Measurements from ENCODE around the gene MYBPH.

MYBPH gene

DNA sequence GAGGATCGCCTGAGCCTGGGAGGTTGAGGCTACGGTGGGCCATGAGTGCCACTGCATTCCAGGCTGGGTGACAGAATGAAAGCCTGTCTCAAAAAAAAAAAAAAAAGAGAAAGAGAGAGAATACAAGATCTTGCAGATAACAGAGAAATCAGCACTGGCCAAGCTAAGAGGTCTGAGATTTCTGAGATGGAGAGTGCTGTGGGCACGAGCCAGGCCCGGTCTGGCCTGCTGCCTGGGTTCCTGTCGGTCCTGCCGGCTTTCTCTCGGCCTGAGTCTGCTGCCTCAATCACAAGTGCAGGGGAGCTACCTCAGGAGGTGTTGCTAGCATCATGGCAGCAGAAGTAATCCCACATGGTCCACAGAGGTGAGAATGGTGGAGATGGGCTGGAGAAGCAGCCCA lies 29.1 kb downstream of the MYBPH start:
- no peak for DNase-seq

GRCh38 chr1:203146042-203146369 lies 29.6 kb downstream of the MYBPH start:
- no peak for DNase-seq

GRCh38 chr1:203145321-203146041 lies 30.1 kb downstream of the MYBPH start:
- no peak for DNase-seq

GRCh38 chr1:203144661-203145060 lies 31.0 kb downstream of the MYBPH start:
- no peak for DNase-seq

DNA sequence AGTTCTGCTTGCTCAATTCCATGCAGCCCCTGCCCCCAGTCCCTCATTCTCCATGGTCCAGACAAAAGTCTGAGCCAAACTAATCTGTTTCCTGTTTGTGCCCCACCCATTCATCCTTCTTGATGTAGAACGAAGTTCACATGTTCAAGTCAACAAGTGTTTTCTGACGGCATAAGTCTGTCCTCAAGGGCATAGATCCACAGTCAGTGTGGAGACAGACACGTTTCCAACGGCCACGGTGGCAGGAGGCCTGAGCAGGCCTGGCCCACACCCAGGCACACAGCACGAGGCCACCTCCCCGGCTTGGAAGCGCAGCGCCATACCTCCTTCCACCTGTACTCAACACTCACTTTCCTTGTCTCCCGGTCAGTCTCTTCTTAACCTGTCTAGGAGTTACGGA lies 32.0 kb downstream of the MYBPH start:
- no peak for DNase-seq

GRCh38 chr1:203142684-203143408 lies 32.8 kb downstream of the MYBPH start:
- peak; percentile 35 for DNase-seq

- no peak for DNase-seq
These were observed 33.5 kb downstream of the MYBPH start for GRCh38 chr1:203142124-203142523.

DNA sequence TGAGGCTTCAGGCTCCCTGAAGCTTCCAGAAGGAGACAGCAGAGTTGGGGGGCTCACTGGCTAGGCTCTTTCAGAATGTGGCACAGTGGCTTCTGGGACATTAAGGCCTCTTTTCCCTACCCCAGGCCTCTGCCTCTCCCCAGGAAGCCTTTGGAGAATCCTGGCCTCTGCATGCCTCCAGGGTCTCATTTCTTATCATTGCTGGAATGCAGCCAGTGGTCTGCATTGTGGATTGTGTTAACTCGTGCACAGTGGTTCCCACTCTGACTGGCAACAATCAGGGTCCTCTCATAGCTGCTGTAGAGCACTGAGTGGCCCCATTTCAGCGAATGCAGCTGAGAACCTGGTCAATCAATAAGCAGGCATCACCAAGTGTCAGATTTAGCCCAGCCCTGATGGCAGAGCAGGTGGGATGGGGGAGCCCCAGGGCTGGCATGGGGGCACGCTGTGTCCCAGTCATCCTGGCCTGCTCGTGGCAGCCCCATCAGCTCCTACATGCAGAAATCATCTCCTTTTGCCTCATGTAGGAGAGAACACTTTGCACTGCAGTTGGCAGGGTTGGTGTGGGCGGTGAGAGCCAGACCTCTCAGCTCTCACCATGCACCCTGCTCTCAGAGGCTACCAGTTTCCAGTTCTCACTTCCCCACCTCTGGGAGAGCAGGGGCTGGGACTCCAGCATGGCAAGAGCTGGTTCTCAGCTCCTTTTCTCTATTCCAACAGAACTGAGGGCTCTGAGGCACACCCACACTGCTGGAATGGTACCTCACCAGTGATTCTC lies 34.7 kb downstream of the MYBPH start:
- DNase-seq = no peak

DNA sequence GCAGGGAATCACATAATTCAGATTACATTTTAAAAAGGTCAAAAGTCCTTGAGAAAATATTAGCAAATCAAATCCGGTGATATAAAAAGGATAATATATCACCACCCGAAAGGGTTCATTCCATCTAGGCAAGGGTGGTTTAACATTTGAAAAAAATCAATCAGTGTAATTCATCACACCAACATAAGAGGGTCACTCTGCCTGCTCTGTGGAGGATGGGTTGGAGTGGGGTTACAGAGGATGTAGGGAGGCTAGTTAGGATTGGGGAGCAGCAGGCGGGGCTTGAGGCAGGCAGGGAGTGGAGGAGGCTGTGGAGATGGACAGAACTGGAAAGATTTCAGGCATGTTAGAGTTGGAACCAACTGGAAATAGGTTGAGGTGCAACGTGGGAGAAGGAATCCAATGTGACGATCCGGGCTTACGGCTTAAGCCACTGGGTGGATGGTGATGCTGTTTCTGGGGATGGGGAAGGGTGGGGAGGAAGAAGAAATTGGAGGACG lies 35.6 kb downstream of the MYBPH start:
- DNase-seq = no peak

DNA sequence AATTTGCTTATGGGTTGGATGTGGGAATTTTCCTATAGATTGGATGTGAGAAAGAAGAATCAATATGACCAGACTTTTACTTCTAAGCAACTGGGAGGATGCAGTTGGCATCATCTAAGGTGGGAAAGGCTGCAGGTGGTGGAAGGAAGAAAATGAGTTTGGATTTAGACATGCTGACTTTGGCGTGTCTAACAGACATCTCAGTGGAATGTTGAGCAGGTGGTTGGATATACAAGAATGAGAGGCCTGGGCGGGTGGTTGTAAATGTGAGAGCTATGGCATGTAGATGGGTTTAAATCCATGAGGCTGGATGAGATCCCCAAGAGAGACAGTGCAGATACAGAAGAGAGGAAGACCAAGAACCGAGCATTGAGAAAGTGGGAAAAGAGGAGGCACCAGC lies 37.6 kb downstream of the MYBPH start:
- DNase-seq = no peak

DNA sequence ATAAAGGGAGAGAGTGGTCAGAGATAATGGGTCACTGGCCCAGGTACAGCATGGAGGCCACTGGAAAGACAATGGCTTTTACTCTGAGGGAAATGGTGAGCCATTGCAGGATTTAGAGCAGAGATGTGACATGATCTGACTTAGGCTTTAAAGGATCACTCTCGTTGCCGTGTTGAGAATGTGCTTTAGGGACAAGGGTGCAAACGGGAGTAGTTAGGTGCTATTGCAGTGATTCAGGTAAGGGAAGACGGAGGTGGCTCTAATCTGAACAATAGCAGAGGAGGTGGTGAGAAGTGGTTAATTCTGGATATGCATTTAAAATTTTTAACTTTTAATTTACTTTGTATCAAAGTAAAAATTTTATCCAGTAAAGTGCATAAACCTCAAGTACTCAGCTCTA lies 38.3 kb downstream of the MYBPH start:
- no peak for DNase-seq

- DNase-seq = no peak
These were observed 39.1 kb downstream of the MYBPH start for GRCh38 chr1:203136409-203137042.

- no peak for DNase-seq
These were observed 39.9 kb downstream of the MYBPH start for GRCh38 chr1:203135636-203136305.

DNA sequence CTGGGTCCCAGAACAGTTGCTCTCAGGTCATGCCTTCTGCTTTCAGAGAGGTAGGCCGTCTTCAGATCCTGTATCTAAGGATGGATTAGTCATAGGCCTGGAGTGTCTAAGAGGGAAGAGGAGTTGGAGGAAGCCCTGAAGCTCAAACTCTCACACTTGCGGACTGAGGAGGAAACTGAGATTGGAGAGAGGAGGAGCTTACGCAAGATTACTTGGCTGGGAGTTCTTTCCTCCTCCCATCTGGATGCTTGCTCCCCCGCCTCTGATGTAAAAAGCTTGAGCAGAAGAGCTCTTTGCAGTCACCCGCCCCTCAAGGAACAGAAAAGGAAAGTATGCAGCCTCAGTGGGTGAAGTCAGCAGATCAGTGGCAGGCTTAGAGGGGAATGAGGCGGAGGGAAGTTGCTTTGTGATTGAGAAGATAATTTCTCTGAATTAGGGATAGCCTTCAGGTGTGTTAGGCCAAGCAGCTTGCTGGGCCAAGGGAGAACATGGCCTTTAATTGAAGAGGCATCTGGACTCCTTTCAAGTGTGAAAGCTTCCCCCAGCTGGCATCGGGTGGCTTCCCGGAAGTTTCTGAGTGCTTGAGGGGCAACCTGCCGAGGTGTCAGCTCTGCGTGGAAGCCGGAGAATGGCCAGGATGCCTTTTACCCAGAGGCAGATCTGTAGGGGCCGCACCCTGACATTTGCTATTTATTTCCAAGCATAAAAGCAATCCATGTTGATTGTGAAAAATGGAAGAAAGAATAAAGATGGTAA lies 41.5 kb downstream of the MYBPH start:
- no peak for DNase-seq

- DNase-seq = no peak
These were observed 44.0 kb downstream of the MYBPH start for GRCh38 chr1:203131548-203132200.

GRCh38 chr1:203130358-203130985 lies 45.2 kb downstream of the MYBPH start:
- DNase-seq = no peak

DNA sequence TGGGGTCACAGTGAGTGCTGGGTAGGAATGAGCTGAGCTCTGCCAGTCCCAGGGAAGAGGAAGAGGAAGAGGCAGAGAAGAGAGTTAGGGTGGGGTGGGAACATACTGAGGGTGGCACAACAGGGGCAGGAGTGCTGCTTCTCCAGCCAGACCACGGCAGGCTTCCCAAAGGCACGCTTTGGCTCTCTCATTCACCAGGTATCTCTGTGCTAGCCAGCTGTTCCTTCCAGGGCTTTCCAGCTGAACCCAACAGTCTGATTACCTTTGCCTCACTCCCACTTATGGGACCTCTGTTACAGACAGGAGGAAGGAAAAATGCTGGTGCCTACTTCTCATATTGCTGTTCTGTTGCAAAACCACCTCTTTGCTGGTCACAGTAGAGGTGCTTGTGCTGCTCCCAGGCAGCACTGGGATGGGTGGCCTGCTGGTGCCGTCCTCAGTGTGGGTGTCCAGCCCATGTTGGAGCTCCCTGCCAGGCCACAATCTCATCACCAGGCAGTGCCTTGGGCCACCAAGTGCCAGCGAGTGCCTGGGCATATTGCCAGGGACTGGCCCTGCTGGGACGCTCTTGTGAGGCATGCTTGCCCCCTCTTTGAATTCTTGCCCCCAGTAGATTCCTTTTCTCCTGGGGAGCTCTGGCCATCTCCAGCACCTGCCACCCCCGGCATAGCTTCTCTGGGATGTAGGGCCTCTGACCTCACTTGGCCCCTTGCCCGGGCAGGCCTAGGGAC lies 46.0 kb downstream of the MYBPH start:
- no peak for DNase-seq

DNA sequence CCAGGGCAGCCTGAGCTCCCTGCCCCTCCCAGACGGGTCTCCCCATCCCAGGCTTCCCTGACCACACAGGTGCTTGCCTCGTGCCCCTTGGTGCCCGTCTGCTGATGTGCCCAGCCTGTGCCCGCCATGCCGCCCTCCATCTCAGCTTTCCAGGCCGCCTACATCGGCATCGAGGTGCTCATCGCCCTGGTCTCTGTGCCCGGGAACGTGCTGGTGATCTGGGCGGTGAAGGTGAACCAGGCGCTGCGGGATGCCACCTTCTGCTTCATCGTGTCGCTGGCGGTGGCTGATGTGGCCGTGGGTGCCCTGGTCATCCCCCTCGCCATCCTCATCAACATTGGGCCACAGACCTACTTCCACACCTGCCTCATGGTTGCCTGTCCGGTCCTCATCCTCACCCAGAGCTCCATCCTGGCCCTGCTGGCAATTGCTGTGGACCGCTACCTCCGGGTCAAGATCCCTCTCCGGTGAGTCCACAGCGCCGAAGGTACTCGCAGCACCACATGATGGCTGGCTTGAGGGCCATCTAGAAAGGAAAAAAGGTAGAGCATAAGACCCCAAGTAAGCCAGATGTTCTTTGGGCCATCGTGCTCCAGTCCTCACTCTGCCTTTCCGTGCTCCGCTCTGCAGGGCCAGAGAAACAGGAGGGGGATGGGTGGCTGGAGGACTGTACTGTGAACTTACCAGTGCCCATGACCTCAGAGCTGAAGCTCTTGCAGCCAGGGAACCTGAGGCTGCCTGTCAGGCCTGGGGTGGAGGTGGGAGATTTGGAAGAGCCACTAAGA lies 46.7 kb downstream of the MYBPH start:
- no peak for DNase-seq

DNA sequence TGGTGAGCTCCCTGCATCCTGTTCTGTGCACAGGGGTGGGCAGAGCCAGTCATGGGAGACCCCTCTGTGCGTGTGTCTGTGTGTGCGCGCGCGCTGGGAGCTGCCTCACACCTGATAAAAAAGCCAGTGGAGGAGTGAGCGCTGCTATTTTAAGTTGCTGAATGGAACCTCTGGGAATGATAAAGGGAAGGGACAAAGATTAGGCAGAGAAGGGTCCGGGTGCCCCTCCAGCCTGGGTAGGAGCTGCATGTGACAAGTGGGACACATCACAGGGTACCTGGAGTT lies 47.3 kb downstream of the MYBPH start:
- DNase-seq = no peak

All from NCI-H510A treated with DMSO at 0.1 percent for 48 hours (cell line).